Measurements from ENCODE around the gene ADAMTS18. TPM values are rescaled to one million over a fixed set of nuclear protein-coding genes. Genes with fewer than 3 reads are reported as not detected.

Gene ADAMTS18
- total RNA-seq, 1 experiment from 2014 or later: not detected

DNA sequence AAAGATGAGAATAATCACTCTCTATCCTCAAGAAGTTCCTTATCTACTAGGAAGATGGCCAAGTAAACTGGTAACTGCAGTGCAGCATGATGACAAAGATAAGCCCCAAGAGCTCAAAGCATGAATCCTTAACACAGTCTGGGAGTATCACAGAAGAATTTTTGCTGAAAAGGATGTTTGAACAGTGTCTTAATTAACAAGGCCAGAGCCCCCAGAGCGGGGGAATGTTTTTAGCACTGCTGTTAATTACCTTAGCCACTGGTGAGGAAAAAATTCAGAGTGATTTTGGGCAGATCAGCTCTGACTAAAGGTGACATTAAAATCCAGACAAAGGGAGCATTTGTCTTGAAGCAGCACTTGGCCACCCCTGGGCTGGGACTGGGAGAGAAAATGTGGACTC, 30.1 kb downstream of the ADAMTS18 start:
- ATAC-seq (no peak), DNase-seq (ENCODE audit: low read depth, low spot score) (no peak)
- Histone ChIP-seq H3K27ac (ENCODE audit: low read depth, low read length) (no peak overlapping the region), H3K4me1 (ENCODE audit: control insufficient read depth in 1 of 2, insufficient read depth in 2 of 2, low read length in 2 of 2) (no peaks in the 10 kb centered on the region), H3K4me3 (replicated peaks in 1 of 2; ENCODE audit: low read depth in 1 of 2, low read length in 2 of 2) (no peak overlapping the region), H4K20me1 (ENCODE audit: insufficient read depth) (no peaks in the 10 kb centered on the region), H3K9me3 (ENCODE audit: control insufficient read depth in 1 of 2, insufficient read depth in 1 of 2, low read depth in 1 of 2, low read length in 2 of 2) (no peaks in the 10 kb centered on the region), H3K9ac (ENCODE audit: low read length) (no peak overlapping the region), H3K4me2 (ENCODE audit: low read length) (no peak overlapping the region), H3K79me2 (ENCODE audit: insufficient read depth, low read length) (no peaks in the 10 kb centered on the region), H3K9me2 (ENCODE audit: insufficient read depth) (no peaks in the 10 kb centered on the region), H2AFZ (ENCODE audit: low read depth, low read length, poor library complexity, severe bottlenecking) (no peak overlapping the region), H3K36me3 (ENCODE audit: control insufficient read depth in 1 of 2, insufficient read depth in 2 of 2, low read length in 2 of 2) (no peaks in the 10 kb centered on the region), H3K27me3 (ENCODE audit: insufficient read depth, low read length) (peaks cover 26% of the 10 kb centered on the region; the same call in 1 of the 2 replicates)
- intact Hi-C loops (cut with micrococcal nuclease): loop anchor here (10.0 kb wide), 1 partner anchor 170 kb away; no protein-coding TSS in a partner anchor
- CTCF ChIA-PET: no interaction called here
- RAD21 ChIA-PET (ENCODE audit: low non-redundant PET in 1 of 2, low total read pairs in 2 of 2, uncharacterized antibody in 2 of 2, unreplicated experiment in 2 of 2): no interaction called here
- no peak for TF ChIP-seq ELF1 (IDR thresholded peaks at IDR 0.05; ENCODE audit: borderline replicate concordance, low read depth)
- no peak for TF ChIP-seq RAD21 (IDR thresholded peaks at IDR 0.05; ENCODE audit: low read depth)
- no peak for TF ChIP-seq POLR2A (IDR thresholded peaks at IDR 0.05; ENCODE audit: borderline replicate concordance, extremely low read depth, insufficient read depth, insufficient read length)
- TF ChIP-seq EGR1 (IDR thresholded peaks at IDR 0.05; ENCODE audit: low read depth): no peak
- no peak for TF ChIP-seq JUND (IDR thresholded peaks at IDR 0.05)
- TF ChIP-seq, protein P1, sequence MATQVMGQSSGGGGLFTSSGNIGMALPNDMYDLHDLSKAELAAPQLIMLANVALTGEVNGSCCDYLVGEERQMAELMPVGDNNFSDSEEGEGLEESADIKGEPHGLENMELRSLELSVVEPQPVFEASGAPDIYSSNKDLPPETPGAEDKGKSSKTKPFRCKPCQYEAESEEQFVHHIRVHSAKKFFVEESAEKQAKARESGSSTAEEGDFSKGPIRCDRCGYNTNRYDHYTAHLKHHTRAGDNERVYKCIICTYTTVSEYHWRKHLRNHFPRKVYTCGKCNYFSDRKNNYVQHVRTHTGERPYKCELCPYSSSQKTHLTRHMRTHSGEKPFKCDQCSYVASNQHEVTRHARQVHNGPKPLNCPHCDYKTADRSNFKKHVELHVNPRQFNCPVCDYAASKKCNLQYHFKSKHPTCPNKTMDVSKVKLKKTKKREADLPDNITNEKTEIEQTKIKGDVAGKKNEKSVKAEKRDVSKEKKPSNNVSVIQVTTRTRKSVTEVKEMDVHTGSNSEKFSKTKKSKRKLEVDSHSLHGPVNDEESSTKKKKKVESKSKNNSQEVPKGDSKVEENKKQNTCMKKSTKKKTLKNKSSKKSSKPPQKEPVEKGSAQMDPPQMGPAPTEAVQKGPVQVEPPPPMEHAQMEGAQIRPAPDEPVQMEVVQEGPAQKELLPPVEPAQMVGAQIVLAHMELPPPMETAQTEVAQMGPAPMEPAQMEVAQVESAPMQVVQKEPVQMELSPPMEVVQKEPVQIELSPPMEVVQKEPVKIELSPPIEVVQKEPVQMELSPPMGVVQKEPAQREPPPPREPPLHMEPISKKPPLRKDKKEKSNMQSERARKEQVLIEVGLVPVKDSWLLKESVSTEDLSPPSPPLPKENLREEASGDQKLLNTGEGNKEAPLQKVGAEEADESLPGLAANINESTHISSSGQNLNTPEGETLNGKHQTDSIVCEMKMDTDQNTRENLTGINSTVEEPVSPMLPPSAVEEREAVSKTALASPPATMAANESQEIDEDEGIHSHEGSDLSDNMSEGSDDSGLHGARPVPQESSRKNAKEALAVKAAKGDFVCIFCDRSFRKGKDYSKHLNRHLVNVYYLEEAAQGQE (IDR thresholded peaks at IDR 0.05; ENCODE audit: low read depth): no peak
- no peak for TF ChIP-seq EZH2 (IDR thresholded peaks at IDR 0.05)
- no TSS peak for BruUV-seq (replicated peaks)
- POLR2A ChIA-PET: no interaction called here

- ChIA-PET RAD21 (ENCODE audit: low non-redundant PET in 1 of 2, low total read pairs in 2 of 2, uncharacterized antibody in 2 of 2, unreplicated experiment in 2 of 2) (no interaction called here), POLR2A (no interaction called here), CTCF (no interaction called here)
- Histone ChIP-seq H3K27ac (ENCODE audit: low read depth, low read length) (no peak overlapping the region), H3K9me2 (ENCODE audit: insufficient read depth) (no peaks in the 10 kb centered on the region), H3K4me2 (ENCODE audit: low read length) (no peak overlapping the region), H3K9ac (ENCODE audit: low read length) (no peak overlapping the region), H3K4me1 (ENCODE audit: control insufficient read depth in 1 of 2, insufficient read depth in 2 of 2, low read length in 2 of 2) (no peaks in the 10 kb centered on the region), H3K79me2 (ENCODE audit: insufficient read depth, low read length) (no peaks in the 10 kb centered on the region), H3K4me3 (replicated peaks in 1 of 2; ENCODE audit: low read depth in 1 of 2, low read length in 2 of 2) (no peak overlapping the region), H4K20me1 (ENCODE audit: insufficient read depth) (no peaks in the 10 kb centered on the region), H2AFZ (ENCODE audit: low read depth, low read length, poor library complexity, severe bottlenecking) (no peak overlapping the region), H3K27me3 (ENCODE audit: insufficient read depth, low read length) (peaks cover 30% of the 10 kb centered on the region; the same call in 1 of the 2 replicates), H3K36me3 (ENCODE audit: control insufficient read depth in 1 of 2, insufficient read depth in 2 of 2, low read length in 2 of 2) (no peaks in the 10 kb centered on the region), H3K9me3 (ENCODE audit: control insufficient read depth in 1 of 2, insufficient read depth in 1 of 2, low read depth in 1 of 2, low read length in 2 of 2) (no peaks in the 10 kb centered on the region)
- no TSS peak for BruUV-seq (replicated peaks)
- ATAC-seq: no peak
- no peak for DNase-seq (ENCODE audit: low read depth, low spot score)
- intact Hi-C loops (cut with micrococcal nuclease): loop anchor here (10.0 kb wide), 1 partner anchor 169 kb away; no protein-coding TSS in a partner anchor
- TF ChIP-seq ELF1 (IDR thresholded peaks at IDR 0.05; ENCODE audit: borderline replicate concordance, low read depth): no peak
- no peak for TF ChIP-seq EGR1 (IDR thresholded peaks at IDR 0.05; ENCODE audit: low read depth)
- TF ChIP-seq, protein P1 (IDR thresholded peaks at IDR 0.05; ENCODE audit: low read depth): no peak
- no peak for TF ChIP-seq EZH2 (IDR thresholded peaks at IDR 0.05)
- TF ChIP-seq, protein P2, sequence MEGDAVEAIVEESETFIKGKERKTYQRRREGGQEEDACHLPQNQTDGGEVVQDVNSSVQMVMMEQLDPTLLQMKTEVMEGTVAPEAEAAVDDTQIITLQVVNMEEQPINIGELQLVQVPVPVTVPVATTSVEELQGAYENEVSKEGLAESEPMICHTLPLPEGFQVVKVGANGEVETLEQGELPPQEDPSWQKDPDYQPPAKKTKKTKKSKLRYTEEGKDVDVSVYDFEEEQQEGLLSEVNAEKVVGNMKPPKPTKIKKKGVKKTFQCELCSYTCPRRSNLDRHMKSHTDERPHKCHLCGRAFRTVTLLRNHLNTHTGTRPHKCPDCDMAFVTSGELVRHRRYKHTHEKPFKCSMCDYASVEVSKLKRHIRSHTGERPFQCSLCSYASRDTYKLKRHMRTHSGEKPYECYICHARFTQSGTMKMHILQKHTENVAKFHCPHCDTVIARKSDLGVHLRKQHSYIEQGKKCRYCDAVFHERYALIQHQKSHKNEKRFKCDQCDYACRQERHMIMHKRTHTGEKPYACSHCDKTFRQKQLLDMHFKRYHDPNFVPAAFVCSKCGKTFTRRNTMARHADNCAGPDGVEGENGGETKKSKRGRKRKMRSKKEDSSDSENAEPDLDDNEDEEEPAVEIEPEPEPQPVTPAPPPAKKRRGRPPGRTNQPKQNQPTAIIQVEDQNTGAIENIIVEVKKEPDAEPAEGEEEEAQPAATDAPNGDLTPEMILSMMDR (IDR thresholded peaks at IDR 0.05 in 2 of 3, conservative IDR thresholded peaks at IDR 0.05 in 1 of 3; ENCODE audit: borderline replicate concordance in 1 of 3, insufficient read depth in 1 of 3, low read depth in 2 of 3, low read length in 2 of 3): no peak
- TF ChIP-seq ATF3 (IDR thresholded peaks at IDR 0.05): no peak
- no peak for TF ChIP-seq ZFX (IDR thresholded peaks at IDR 0.05)
- no peak for TF ChIP-seq POLR2A (IDR thresholded peaks at IDR 0.05; ENCODE audit: borderline replicate concordance, extremely low read depth, insufficient read depth, insufficient read length)
- TF ChIP-seq SP1 (IDR thresholded peaks at IDR 0.05; ENCODE audit: low read depth): no peak
Measured at GRCh38 chr16:77403732-77404131, 31.1 kb downstream of the ADAMTS18 start.
